ENCODE results near the gene RNF5. TPM values are rescaled to one million over a fixed set of nuclear protein-coding genes. Genes with fewer than 3 reads are reported as not detected.

The RNF5 gene
- total and polyA plus RNA-seq, 9 of the 15 experiments (the other 6 are each of a cell fraction or from before 2014, with no cell fraction given): 62.2 to 245 (median 129) TPM

GRCh38 chr6:32194825-32195651 is 16.8 kb downstream of the RNF5 start (continued):
- TF ChIP-seq CTCF (IDR thresholded peaks at IDR 0.05 in 2 of 3, conservative IDR thresholded peaks at IDR 0.05 in 1 of 3; ENCODE audit: insufficient read depth in 2 of 3, low read depth in 1 of 3, low read length in 3 of 3) (peak; percentile 72 to 96 (median 85)), SIN3B (IDR thresholded peaks at IDR 0.05; ENCODE audit: low read depth) (no peak; the same call in 1 of the 2 replicates), ZBTB43 (CRISPR knock-in tag; IDR thresholded peaks at IDR 0.05) (no peak), BCL6 (CRISPR knock-in tag; IDR thresholded peaks at IDR 0.05) (no peak), BRD4 (IDR thresholded peaks at IDR 0.05) (no peak), NRF1 (conservative IDR thresholded peaks at IDR 0.05 in 1 of 2, IDR thresholded peaks at IDR 0.05 in 1 of 2) (no peak), ZC3H11A (IDR thresholded peaks at IDR 0.05; ENCODE audit: low read depth, low read length) (no peak), BRCA1 (IDR thresholded peaks at IDR 0.05) (no peak), BRCA1 (CRISPR knock-in tag; IDR thresholded peaks at IDR 0.05) (no peak), CBX1 (IDR thresholded peaks at IDR 0.05; ENCODE audit: low read depth) (no peak), GATAD2A (IDR thresholded peaks at IDR 0.05) (no peak), PTBP1 (IDR thresholded peaks at IDR 0.05; ENCODE audit: low read depth, low read length) (no peak), PURB (CRISPR knock-in tag; IDR thresholded peaks at IDR 0.05; ENCODE audit: low read depth) (no peak), NFYB (IDR thresholded peaks at IDR 0.05; ENCODE audit: extremely low read depth, insufficient read length) (peak; percentile 73), HMG20A (CRISPR knock-in tag; conservative IDR thresholded peaks at IDR 0.05) (no peak), MXD1 (CRISPR knock-in tag; IDR thresholded peaks at IDR 0.05; ENCODE audit: borderline replicate concordance, poor library complexity, severe bottlenecking) (no peak), ZNF184 (CRISPR knock-in tag; IDR thresholded peaks at IDR 0.05) (no peak), ZNF77 (CRISPR knock-in tag; IDR thresholded peaks at IDR 0.05) (no peak)
- TF ChIP-seq, protein P1, sequence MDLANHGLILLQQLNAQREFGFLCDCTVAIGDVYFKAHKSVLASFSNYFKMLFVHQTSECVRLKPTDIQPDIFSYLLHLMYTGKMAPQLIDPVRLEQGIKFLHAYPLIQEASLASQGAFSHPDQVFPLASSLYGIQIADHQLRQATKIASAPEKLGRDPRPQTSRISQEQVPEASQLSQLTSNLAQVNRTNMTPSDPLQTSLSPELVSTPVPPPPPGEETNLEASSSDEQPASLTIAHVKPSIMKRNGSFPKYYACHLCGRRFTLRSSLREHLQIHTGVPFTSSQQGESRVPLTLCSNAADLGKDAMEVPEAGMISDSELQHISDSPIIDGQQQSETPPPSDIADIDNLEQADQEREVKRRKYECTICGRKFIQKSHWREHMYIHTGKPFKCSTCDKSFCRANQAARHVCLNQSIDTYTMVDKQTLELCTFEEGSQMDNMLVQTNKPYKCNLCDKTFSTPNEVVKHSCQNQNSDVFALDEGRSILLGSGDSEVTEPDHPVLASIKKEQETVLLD (IDR thresholded peaks at IDR 0.05): no peak
- TF ChIP-seq, protein P2, sequence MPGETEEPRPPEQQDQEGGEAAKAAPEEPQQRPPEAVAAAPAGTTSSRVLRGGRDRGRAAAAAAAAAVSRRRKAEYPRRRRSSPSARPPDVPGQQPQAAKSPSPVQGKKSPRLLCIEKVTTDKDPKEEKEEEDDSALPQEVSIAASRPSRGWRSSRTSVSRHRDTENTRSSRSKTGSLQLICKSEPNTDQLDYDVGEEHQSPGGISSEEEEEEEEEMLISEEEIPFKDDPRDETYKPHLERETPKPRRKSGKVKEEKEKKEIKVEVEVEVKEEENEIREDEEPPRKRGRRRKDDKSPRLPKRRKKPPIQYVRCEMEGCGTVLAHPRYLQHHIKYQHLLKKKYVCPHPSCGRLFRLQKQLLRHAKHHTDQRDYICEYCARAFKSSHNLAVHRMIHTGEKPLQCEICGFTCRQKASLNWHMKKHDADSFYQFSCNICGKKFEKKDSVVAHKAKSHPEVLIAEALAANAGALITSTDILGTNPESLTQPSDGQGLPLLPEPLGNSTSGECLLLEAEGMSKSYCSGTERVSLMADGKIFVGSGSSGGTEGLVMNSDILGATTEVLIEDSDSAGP (CRISPR knock-in tag; IDR thresholded peaks at IDR 0.05): no peak

Data from K562 (cell line).